Measurements from ENCODE around the gene SLC39A7.
"Not testable (repeated sequence)": the region's sequence is repeated elsewhere in the genome, so short reads cannot be mapped to it uniquely, and the experiment has no call there.

Gene SLC39A7

DNA sequence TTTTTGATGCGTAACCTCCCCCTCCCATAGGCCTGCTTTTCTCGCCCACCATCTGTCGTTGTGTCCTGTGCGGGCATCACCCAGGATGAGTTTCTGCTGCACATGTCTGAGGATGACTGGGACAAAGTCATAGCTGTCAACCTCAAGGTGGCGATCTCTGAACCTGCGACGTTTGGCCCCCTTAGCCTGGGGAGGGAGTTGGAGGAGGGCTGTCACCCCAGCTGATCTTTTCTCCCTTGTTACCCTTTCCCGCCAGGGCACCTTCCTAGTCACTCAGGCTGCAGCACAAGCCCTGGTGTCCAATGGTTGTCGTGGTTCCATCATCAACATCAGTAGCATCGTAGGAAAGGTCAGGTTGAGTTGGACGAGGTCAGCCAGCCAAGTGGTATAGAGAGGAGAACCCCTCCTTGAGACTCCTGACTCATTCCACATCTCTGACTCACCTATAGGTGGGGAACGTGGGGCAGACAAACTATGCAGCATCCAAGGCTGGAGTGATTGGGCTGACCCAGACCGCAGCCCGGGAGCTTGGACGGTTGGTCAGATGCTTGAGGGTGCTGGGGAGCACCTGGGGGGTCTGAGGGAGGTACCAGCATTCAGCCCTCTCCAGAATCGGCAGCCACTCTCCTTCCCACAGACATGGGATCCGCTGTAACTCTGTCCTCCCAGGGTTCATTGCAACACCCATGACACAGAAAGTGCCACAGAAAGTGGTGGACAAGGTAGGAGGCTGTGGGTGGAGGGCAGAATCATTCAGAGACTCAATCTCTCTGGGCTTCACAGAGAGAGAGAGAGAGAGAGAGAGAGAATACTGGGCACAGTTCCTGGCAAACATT, 4.7 kb downstream of the SLC39A7 start:
- DNase-seq, result peak; percentile 35 to 51 (median 44)

GRCh38 chr6:33206027-33206863, 5.6 kb downstream of the SLC39A7 start:
- DNase-seq, result no peak

GRCh38 chr6:33206864-33207551, 6.3 kb downstream of the SLC39A7 start:
- DNase-seq, result peak in 2 of 3 donors; percentile 41 to 42

DNA sequence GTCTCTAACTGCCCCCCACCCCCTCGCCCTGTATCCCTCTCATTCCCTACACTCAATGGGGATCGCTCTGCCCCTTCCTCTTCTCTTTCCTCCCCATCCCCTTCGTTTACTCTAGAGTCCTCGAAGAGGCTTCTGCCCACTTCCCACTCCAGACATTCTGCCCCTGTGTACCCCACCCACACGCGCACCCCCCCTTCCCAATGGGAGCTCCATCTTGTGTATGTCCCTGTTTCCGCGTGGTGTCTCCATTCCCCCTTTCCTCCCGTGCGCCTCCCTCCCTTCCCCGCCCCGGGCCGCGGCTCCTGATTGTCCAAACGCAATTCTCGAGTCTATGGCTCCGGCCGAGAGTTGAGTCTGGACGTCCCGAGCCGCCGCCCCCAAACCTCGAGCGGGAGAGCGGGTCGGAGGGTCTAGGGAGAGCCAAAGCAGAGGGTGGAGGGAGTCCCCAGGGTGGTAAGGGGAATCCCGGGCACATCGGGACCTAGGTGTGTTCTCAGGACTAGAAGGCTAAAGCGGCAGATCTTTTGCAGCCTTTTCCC, 7.0 kb downstream of the SLC39A7 start:
- peak; percentile 36 to 59 (median 37) for DNase-seq

GRCh38 chr6:33208091-33208967, 7.7 kb downstream of the SLC39A7 start, which contains the start of gene RING1:
TSS of gene RING1 (plus strand) at chr6:33208500. CDS start at chr6:33208823, 323 bp downstream.
- DNase-seq, result peak; percentile 90 to 97 (median 96)

DNA sequence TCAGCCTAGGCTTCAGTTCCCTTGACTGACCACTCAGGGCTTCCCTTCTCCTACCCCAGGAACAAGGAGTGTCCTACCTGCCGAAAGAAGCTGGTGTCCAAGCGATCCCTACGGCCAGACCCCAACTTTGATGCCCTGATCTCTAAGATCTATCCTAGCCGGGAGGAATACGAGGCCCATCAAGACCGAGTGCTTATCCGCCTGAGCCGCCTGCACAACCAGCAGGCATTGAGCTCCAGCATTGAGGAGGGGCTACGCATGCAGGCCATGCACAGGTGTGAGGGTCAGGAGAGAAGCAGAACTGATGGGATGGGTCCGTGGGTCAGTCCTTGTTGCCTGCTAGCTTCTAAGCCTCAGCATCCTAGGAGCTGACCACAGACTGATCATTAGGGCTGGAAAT, 9.2 kb downstream of the SLC39A7 start:
- DNase-seq, result no peak

DNA sequence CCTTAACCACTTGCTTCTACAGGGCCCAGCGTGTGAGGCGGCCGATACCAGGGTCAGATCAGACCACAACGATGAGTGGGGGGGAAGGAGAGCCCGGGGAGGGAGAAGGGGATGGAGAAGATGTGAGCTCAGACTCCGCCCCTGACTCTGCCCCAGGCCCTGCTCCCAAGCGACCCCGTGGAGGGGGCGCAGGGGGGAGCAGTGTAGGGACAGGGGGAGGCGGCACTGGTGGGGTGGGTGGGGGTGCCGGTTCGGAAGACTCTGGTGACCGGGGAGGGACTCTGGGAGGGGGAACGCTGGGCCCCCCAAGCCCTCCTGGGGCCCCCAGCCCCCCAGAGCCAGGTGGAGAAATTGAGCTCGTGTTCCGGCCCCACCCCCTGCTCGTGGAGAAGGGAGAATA, 10.5 kb downstream of the SLC39A7 start:
- no peak for DNase-seq

- DNase-seq, result no peak
Measured at GRCh38 chr6:33211666-33212422, 11.2 kb downstream of the SLC39A7 start.

DNA sequence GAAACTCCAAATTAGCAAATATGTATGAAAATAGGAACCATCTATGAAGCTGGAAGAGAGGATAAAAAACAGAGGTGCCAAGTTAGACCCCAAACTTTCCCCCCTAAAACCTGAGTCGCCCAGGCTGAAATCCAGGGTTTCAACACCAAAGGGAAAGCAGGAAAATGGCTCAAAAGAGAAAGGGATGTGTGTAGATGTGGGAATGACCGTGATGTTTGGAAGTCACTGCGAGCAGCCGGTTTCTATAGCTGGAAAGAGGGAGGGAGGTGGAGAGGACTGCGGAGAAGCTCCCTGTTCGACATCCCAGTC, 12.1 kb downstream of the SLC39A7 start:
- peak in 1 of 3 donors; percentile 44 for DNase-seq

DNA sequence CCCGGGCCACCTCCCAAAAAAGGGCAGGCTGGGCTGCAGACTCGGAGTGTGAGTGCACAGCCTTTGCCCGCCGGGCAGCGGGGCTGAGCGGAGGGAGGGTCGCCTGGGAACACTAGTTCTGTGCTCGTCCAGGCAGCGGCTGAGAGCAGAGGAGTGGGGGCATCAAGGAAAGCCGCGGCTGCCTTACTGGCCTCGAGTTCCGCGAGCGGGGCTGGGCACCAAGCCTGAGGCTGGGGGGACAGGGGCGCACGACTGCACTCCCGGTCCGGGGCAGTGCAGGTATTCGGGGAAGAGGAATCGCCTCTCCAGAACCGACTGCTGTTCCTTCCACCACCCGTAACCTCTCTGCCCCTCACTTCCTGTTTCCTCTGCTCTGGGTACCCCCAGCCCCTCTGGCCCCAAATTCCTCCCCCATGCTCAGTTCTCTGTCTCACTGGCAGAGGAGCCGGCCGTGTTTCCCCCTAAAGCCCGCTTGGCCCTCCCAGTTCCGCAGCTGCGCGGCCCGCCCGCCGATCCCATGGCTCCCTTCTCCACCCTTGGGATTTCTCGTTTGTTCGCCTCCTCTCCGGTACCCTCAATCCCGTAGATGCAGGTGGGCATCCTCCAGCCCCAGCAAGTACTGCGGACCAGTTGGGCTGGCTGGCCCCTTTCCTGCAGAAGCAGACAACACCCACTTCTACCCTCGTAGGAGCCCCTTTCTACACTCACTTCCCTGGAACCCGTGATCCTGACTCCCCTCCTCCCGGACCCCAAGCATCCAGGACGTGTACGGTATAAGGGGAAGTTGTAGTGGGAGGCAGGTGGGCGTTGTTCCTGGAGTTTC, 12.7 kb downstream of the SLC39A7 start:
- DNase-seq, result peak; percentile 32 to 54 (median 40)

DNA sequence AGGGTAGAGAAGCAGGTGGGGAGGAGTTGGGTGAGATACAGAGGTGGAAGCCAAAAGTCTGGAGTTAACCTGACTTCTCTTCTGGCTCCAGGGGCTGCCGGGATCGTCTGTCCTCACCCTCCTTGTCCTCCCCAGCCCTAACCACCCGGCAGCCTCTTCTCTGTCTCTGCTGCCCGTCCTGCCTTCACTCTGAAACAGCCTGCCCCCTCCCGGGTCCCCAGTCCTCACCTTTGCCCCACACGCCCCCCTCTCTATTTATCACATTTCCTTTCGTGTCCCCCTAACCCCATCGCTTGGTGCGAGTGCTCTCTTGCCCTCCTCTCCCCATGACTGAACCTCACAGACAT, 13.3 kb downstream of the SLC39A7 start:
- no peak for DNase-seq

GRCh38 chr6:33215271-33216116, 14.8 kb downstream of the SLC39A7 start:
- DNase-seq, result no peak

GRCh38 chr6:33216117-33216649, 15.5 kb downstream of the SLC39A7 start:
- no peak for DNase-seq

DNA sequence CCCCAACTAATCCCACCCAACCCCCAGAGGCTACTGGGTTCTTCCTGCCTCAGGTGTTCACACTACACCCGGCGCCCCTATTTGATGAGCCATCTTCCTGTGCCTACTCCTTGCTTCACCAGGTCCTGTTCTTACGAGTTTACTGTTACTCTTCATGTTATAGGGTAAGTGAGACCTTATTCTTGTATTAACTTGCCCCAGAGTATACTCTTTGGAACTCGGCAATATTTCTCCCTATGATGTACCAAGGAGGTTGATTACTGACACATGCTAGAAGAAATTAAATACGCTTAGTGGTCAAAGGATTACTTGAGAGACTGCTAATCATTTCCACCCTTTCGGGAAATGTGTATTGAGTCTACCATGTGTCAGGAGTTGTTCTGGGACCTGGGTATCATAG, 16.6 kb downstream of the SLC39A7 start:
- no peak for DNase-seq

DNA sequence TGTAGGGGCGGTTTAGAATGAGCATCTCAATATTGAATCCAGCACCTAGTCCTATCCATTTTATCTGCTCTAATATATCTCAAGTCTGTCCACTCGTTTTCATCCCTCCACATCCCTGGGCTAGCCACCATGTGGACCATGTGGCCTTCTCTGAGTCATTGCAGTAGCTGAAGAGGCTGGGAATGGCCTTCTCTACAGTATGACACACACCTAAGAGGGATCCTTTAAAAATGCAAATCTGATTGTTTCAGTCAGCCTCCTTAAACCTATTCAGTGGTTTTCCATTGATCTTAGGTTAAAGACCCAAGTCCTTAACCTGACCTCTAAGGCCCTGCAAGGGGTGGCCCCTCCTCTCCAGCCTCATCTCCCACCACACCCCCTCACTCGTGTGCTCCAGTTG, 17.0 kb downstream of the SLC39A7 start:
- DNase-seq, result no peak

DNA sequence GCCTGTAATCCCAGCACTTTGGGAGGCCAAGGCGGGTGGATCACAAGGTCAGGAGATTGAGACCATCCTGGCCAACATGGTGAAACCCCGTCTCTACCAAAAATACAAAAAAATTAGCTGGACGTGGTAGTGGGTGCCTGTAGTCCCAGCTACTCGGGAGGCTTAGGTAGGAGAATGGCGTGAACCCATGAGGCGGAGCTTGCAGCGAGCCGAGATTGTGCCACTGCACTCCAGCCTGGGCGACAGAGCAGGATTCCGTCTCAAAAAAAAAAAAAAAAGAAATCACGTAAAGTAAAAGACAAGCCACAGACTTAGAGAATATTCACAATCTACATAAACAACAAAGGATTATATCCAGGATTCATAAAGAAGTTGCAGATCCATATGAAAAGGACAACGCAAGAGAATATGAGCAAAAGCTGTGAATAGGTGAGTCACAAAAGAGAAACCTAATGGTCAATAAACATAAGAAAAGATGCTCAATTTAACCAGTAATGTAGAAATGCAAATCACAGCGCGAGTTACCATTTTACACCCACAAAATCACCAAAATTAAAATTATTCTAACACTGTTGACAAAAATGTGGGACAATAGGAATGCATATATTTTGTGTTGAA, 25.9 kb downstream of the SLC39A7 start:
- not testable (repeated sequence) for DNase-seq

DNA sequence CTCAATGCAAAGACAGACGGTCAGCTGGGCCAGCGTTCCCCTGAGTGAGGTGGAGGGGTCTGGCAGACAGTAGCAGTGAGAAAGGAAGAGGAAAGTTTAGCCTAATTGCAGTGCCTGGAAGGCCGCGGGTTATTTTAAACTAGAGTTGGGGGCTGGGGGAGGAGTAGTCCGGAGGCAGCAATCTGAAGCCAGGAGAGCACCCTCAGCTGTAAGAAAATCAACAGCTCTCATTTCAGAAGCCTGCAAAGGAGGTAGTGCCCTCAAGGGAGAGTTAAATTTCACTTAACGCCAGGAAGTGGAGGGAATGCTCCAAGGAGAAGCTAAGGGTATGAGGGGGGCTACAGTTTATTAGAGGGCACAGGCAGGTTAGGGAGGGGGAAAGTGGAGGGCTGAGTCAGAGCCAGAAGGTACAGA, 34.6 kb downstream of the SLC39A7 start:
- DNase-seq, result no peak

- DNase-seq, result no peak
Measured at GRCh38 chr6:33236328-33236727, 35.7 kb downstream of the SLC39A7 start.

DNA sequence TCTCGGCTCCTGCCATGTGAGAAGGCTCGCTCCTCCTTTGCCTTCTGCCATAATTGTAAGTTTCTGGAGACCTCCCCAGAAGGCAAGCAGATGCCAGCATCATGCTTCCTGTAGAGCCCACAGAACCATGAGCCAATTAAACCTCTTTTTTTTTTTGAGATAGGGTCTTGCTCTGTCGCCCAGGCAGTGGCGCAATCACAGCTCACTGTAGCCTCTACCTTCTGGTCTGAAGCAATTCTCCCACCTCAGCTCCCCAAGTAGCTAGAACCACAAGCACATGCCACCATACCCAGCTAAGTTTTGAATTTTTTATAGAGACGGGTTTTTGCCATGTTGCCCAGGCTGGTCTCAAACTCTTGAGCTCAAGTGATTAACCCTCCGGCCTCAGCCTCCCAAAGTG, 36.2 kb downstream of the SLC39A7 start:
- DNase-seq, result no peak
